Measurements from ENCODE around the gene MYH7.

GRCh38 chr14:23409966-23410635 lies 25.4 kb downstream of the MYH7 start:
- TF ChIP-seq POLR2A (IDR thresholded peaks at IDR 0.05) (no peak), CTCF (IDR thresholded peaks at IDR 0.05) (no peak)
